LNCAP (cell line): Measurements from ENCODE around the gene GSG1L.

Experiments
- CTCF ChIP-seq: fragments of 450-650 bp; IDR thresholded peaks from 2 replicates; pipeline ENCODE4 v1.5.1; 2017; ENCODE audit warnings: mild to moderate bottlenecking

Gene GSG1L

GRCh38 chr16:28085389-28086171, 22.1 kb upstream of the GSG1L start:
- no peak for TF ChIP-seq CTCF

GRCh38 chr16:28084209-28084608, 20.7 kb upstream of the GSG1L start:
- no peak for TF ChIP-seq CTCF

GRCh38 chr16:28082624-28083023, 19.1 kb upstream of the GSG1L start:
- TF ChIP-seq CTCF, result no peak

- no peak for TF ChIP-seq CTCF
Observed at GRCh38 chr16:28081391-28081968, 18.0 kb upstream of the GSG1L start.

- no peak for TF ChIP-seq CTCF
Observed at GRCh38 chr16:28078261-28078660, 14.7 kb upstream of the GSG1L start.

- no peak for TF ChIP-seq CTCF
Observed at GRCh38 chr16:28073836-28074235, 10.3 kb upstream of the GSG1L start.

- TF ChIP-seq CTCF, result no peak
Observed at GRCh38 chr16:28072087-28072486, 8.6 kb upstream of the GSG1L start.
